Activated effector memory CD4-positive, alpha-beta T cell treated with anti-CD3 and anti-CD28 coated beads, Interleukin-2, amount 50 U/mL, for 16 hours (primary cell): ENCODE results near the gene SLC38A9.
"Not testable (repeated sequence)": the region's sequence is repeated elsewhere in the genome, so short reads cannot be mapped to it uniquely, and the experiment has no call there.

Experiments
- DNase-seq: peaks from one replicate; pipeline ENCODE4 v3.0.0-alpha.2; 2020

The SLC38A9 gene

GRCh38 chr5:55702598-55703345 is 9.4 kb downstream of the SLC38A9 start:
- no peak for DNase-seq

GRCh38 chr5:55701462-55702103 is 10.5 kb downstream of the SLC38A9 start:
- no peak for DNase-seq

- no peak for DNase-seq
Measured at GRCh38 chr5:55700745-55701144, 11.4 kb downstream of the SLC38A9 start.

GRCh38 chr5:55699041-55699688 is 13.0 kb downstream of the SLC38A9 start:
- DNase-seq: no peak

GRCh38 chr5:55696704-55697103 is 15.4 kb downstream of the SLC38A9 start:
- not testable (repeated sequence) for DNase-seq

- no peak for DNase-seq
Measured at GRCh38 chr5:55694152-55694830, 17.8 kb downstream of the SLC38A9 start.

- no peak for DNase-seq
Measured at GRCh38 chr5:55692509-55692908, 19.6 kb downstream of the SLC38A9 start.

- DNase-seq: no peak
Measured at GRCh38 chr5:55692106-55692417, 20.1 kb downstream of the SLC38A9 start.

GRCh38 chr5:55691265-55692105 is 20.6 kb downstream of the SLC38A9 start:
- DNase-seq: no peak

GRCh38 chr5:55682071-55682470 is 30.1 kb downstream of the SLC38A9 start:
- DNase-seq: no peak

GRCh38 chr5:55681301-55681700 is 30.8 kb downstream of the SLC38A9 start:
- no peak for DNase-seq

GRCh38 chr5:55680353-55680752 is 31.8 kb downstream of the SLC38A9 start:
- no peak for DNase-seq

- no peak for DNase-seq
Measured at GRCh38 chr5:55679556-55679955, 32.6 kb downstream of the SLC38A9 start.

GRCh38 chr5:55675119-55675518 is 37.0 kb downstream of the SLC38A9 start:
- no peak for DNase-seq

- no peak for DNase-seq
Measured at GRCh38 chr5:55674340-55674739, 37.8 kb downstream of the SLC38A9 start.

- no peak for DNase-seq
Measured at GRCh38 chr5:55672477-55672911, 39.6 kb downstream of the SLC38A9 start.

- DNase-seq: no peak
Measured at GRCh38 chr5:55671975-55672374, 40.1 kb downstream of the SLC38A9 start.

GRCh38 chr5:55668356-55668755 is 43.8 kb downstream of the SLC38A9 start:
- DNase-seq: no peak

GRCh38 chr5:55667938-55668337 is 44.2 kb downstream of the SLC38A9 start:
- DNase-seq: no peak

GRCh38 chr5:55665065-55665464 is 47.1 kb downstream of the SLC38A9 start:
- DNase-seq: no peak

- no peak for DNase-seq
Measured at GRCh38 chr5:55657443-55657842, 54.7 kb downstream of the SLC38A9 start.

GRCh38 chr5:55650386-55650785 is 61.7 kb downstream of the SLC38A9 start:
- no peak for DNase-seq

GRCh38 chr5:55649963-55650362 is 62.2 kb downstream of the SLC38A9 start:
- DNase-seq: no peak
